Smooth muscle cell of trachea (primary cell): ENCODE measurements around the gene CLMN. TPM values are rescaled to one million over a fixed set of nuclear protein-coding genes. Genes with fewer than 3 reads are reported as not detected.

Experiments used
- total RNA-seq: library from RNA; depleted of rRNA; stranded (reverse); fragments of >200 nt; gene quantifications from 2 replicates; pipeline ENCODE4 v1.2.1, GENCODE V29; 2014

CLMN gene, protein sequence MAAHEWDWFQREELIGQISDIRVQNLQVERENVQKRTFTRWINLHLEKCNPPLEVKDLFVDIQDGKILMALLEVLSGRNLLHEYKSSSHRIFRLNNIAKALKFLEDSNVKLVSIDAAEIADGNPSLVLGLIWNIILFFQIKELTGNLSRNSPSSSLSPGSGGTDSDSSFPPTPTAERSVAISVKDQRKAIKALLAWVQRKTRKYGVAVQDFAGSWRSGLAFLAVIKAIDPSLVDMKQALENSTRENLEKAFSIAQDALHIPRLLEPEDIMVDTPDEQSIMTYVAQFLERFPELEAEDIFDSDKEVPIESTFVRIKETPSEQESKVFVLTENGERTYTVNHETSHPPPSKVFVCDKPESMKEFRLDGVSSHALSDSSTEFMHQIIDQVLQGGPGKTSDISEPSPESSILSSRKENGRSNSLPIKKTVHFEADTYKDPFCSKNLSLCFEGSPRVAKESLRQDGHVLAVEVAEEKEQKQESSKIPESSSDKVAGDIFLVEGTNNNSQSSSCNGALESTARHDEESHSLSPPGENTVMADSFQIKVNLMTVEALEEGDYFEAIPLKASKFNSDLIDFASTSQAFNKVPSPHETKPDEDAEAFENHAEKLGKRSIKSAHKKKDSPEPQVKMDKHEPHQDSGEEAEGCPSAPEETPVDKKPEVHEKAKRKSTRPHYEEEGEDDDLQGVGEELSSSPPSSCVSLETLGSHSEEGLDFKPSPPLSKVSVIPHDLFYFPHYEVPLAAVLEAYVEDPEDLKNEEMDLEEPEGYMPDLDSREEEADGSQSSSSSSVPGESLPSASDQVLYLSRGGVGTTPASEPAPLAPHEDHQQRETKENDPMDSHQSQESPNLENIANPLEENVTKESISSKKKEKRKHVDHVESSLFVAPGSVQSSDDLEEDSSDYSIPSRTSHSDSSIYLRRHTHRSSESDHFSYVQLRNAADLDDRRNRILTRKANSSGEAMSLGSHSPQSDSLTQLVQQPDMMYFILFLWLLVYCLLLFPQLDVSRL
- total RNA-seq = 0.44 and 1.5 TPM in 2 replicates

DNA sequence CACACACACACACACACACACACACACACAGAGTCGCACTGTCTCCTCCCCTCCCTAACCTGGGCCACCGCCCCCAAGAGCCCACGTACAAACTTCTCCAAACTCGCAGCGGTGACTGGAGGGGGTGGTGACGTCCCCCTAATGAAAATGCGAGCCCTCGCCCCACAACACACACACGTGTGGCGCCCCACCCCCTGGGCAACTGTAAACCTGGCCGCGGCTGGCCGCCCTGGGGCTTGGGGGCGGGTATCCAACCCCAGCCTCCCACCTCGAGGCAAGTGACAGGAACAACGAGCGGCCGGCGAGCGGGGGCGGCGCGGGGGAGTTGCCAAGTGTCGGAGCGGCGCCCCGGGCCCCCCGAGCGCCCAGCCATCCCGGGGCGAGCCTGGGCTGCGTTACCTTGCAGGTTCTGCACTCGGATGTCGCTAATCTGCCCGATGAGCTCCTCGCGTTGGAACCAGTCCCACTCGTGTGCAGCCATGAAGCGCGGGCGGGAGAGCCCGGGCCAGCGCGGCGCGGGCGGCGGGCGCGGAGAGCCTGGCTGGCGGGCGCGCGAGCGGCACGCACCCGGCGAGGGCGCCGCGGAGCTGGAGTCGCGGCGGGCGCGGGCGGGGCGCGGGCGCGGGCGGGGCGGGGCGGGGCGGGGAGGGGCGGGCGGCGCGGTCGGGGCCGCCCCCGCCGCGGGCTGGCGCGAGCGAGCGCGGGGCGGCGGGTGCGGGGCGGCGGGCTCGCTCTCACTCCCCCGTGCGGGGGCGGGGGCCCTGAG lies at the start of gene CLMN:
Gene CLMN, minus strand, starts transcription at position 597 of the 766 bp plus-strand sequence. Its CDS starts 116 bp downstream, at position 481.

GRCh38 chr14:95157327-95158189 lies 162.2 kb downstream of the CLMN start, which contains the start of gene DICER1:
DICER1 (minus strand) TSS chr14:95157529; CDS start chr14:95133458, 24,071 bp downstream.

Other genes with a start within 250 kb of the CLMN start
- 27.8 and 36.6 TPM in 2 replicates for gene DICER1, start 162.4 kb downstream of the CLMN start, total RNA-seq
- 42.5 and 44.0 TPM in 2 replicates for gene SYNE3, start 196.7 kb upstream of the CLMN start, total RNA-seq
- 24.5 and 48.1 TPM in 2 replicates for gene GLRX5, start 215.1 kb upstream of the CLMN start, total RNA-seq